RPMI8226 (cell line): ENCODE measurements around the gene TSPAN32.
"Not testable (repeated sequence)": the region's sequence is repeated elsewhere in the genome, so short reads cannot be mapped to it uniquely, and the experiment has no call there.

Source experiments
- DNase-seq: peaks from one replicate; pipeline ENCODE4 v3.0.0-alpha.2; 2015

The TSPAN32 gene

GRCh38 chr11:2346586-2347307 is 44.9 kb downstream of the TSPAN32 start:
- no peak for DNase-seq

DNA sequence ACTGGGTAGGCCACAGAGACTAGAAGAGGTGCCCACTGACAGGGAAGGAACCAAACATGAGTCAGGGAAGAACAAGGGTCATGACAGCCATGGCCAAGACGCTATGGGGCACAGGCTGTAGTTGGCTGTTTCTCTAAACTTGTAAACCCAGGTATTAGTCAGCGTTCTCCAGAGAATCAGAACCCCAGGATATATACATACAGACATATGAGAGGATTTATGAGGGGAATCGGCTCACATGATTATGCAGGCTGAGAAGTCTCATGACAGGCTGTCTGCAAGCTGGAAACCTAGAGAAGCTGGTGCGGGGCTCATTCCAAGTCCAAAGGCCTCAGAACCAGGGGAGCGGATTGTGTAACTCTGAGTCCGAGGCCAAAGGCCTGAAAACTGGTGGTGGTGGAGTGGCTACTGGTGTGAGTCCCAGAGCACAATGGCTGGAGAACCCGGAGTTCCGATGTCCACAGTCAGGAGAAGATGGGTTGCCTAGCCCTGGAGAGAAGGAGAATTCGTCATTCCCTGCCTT is 45.6 kb downstream of the TSPAN32 start:
- DNase-seq: no peak

DNA sequence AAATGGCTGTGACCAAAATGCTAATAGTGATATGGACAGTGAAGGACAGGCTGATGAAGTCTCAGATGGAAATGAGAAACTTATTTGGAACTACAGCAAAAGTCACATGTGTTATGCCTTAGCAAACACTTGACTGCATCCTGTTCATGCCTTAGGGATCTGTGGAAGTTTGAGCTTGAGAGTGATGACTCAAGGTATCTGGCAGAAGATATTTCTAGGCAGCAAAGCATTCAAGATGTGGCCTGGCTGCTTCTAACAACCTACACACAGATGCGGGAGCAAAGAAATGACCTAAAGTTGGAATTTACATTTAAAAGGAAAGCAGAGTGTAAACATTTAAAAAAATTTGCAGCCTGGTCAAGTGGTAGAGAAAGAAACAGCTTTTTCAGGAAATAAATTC is 47.2 kb downstream of the TSPAN32 start:
- no peak for DNase-seq

GRCh38 chr11:2351701-2352100 is 49.9 kb downstream of the TSPAN32 start:
- DNase-seq: no peak

GRCh38 chr11:2352420-2352819 is 50.6 kb downstream of the TSPAN32 start:
- no peak for DNase-seq

- DNase-seq: no peak
Observed at GRCh38 chr11:2355000-2355644, 53.3 kb downstream of the TSPAN32 start.

- DNase-seq: no peak
Observed at GRCh38 chr11:2357246-2357645, 55.4 kb downstream of the TSPAN32 start.

DNA sequence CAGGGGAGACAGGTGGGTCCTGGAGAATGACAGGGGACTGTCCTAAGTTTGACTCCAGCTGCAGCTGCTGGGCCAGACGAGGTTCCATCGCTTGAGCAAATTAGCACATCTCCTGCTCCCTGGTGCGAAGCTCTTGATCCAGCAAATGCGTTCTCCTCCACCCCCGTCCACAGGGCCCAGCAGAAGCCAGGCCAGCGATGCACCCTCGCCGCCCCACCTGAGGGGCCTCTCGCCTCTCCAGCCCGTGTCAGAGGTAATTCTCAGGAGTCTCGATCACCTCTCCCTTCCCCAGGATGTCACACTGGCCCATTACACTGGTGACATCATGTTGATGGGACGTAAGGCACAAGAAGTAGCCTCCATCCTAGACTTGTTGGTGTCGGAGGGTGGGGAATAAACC is 55.8 kb downstream of the TSPAN32 start:
- not testable (repeated sequence) for DNase-seq

- DNase-seq: no peak
Observed at GRCh38 chr11:2358754-2359442, 57.1 kb downstream of the TSPAN32 start.

DNA sequence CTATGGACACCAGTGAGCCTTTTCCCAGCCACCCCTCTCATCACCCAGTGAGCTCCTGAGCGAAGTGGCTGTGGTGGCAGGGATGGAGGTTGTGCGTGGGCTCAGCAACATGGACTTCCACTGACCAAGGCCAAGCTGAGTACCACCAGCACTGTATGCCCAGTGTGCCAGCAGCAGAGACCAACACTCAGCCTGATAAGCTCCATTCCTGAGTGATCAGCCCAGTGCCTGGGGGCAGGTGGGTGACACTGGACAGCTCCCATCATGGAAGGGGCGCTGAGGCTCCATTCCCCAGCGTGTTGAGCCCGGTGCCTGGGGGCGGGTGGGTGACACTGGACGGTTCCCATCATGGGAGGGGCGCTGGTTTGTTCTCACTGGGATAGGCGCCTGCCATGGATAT is 57.7 kb downstream of the TSPAN32 start:
- DNase-seq: no peak

DNA sequence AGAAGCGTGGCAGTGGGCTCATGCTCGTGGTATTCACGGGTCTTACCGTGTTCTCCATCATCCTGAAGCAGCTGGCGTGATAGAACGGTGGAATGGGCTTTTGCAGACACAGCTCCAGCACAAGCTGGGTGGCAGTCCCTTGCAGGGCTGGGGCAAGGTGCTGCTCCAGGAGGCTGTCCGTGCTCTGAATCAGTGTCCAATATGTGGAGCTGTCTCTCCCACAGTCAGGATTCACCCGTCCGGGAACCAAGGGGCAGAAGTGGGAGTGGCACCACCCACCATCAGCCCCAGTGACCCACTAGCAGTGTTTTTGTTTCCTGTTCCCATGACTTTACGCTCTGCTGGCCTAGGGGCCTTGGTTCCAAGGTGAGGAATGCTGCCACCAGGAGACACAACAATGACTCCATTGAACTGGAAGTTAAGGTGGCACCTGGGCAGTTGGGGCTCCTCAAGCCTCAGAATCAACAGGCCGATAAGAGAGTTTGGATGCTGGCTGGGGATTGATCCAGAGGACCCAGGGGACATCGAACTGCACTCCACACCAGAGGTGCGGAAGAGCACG is 58.3 kb downstream of the TSPAN32 start:
- DNase-seq: no peak

DNA sequence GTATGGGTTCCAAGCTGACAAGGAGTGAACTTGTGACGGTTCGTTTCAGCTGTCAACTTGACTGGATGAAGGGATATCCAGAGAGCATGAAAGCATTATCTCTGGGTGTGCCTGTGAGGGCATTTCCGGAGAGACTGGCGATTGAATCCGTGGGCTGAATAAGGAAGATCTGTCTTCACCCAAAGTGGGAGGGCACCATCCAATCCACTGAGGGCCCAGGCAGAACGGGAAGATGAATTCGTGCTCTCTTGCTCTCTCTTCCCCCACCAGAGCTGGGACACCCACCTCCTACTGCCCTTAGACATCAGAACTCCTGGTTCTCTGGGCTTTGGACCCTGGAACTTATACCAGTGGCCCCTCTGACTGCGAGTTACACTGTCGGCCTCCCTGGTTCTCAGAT is 59.8 kb downstream of the TSPAN32 start:
- no peak for DNase-seq

DNA sequence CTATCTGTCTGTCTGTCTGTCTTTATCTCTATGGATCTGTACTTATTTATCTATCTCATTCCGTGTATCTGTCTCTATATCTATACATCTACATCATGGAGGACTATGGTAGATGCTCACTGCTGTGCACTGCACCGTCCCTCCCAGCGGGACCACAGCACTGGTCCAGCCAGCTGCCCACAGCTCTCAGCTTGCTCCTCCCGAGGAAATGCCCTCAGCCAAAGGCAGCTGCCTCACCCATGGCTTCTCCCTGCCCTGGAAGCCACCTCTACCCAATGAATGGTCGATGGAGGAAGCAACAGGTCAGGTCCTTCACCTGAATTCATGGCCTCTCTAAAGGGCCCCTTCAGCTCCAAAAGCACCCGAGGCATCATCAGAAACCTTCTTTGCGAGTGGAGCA is 60.6 kb downstream of the TSPAN32 start:
- DNase-seq: no peak

GRCh38 chr11:2363130-2363529 is 61.3 kb downstream of the TSPAN32 start:
- no peak for DNase-seq

GRCh38 chr11:2363577-2364370 is 62.0 kb downstream of the TSPAN32 start:
- DNase-seq: no peak

- not testable (repeated sequence) for DNase-seq
Observed at GRCh38 chr11:2364386-2364785, 62.6 kb downstream of the TSPAN32 start.

DNA sequence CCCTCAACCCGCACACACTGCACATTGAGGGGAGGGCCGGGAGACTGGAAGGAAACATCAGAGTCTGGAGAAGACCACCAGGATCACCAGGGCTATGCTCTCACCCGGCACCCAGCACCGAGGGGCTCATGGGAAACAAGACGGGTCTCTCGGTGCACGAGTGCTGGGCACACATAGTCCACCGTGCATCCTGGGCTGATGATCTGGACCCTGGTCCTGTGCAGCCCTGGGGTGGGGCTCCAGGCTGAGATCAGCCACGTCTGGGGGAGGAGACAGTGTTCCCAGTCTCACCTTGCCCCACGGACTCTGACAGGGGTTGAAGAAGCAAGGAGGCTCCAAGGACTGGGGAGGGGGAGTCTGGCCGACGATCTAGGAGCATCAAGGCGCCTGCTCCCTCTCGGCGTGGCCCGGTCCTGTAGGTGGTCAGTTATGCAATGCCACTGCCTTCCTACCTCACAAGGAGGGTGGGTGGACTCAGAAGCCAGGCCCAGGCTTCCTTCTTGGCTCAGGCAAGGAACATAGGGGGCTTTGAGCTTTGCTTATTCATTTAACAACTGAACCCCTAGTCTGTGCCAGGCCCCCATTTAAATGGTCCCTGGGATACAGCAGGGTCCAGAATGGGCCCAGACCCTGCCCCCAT is 63.9 kb downstream of the TSPAN32 start:
- no peak for DNase-seq

DNA sequence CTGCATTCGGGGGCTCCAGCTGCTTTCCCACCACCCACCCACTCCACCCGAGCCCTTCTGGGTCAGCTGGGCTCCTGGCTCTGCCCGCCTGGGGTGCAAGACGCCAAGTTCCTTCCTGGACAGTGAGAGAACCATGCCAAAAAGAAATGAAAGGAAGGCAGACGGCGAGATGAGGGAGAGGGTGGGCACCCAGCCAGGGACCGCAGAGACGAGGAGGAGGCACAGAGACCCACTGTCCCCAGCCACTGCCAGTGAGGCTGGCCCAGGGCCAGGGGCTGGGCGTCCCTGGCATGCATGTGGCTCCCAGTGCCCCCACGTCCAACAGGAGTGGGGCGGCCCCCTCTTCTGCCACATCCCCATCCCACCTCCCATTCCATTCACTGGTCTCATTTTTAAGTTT is 64.5 kb downstream of the TSPAN32 start:
- peak; percentile 47 for DNase-seq

GRCh38 chr11:2366733-2367132 is 64.9 kb downstream of the TSPAN32 start:
- peak; percentile 17 for DNase-seq

- no peak for DNase-seq
Observed at GRCh38 chr11:2367266-2368160, 65.7 kb downstream of the TSPAN32 start.
